Measurements from ENCODE around the gene FBXL13.

DNA sequence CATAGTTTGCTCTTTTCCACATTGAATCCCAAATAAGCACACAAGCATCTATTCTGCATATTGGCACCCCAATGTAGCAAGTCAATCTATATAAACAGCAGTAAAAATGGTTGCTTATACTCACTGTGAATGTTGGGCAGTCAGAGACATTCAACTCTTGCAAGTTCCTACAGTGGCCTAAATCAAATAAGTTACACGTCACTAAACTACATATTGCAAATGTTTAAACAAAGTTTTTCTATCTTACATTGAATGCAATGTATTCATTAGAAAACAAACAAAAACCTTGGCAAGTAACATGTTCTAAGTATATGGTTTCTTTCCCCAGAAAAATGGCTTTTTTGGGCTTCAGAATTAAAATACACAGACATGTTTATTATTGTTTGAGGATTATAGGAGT is 142.8 kb downstream of the FBXL13 start:
- TF ChIP-seq EP300 (IDR thresholded peaks at IDR 0.05) (no peak), POLR2A (IDR thresholded peaks at IDR 0.05; ENCODE audit: low read depth) (no peak)
- TF ChIP-seq, protein P1, sequence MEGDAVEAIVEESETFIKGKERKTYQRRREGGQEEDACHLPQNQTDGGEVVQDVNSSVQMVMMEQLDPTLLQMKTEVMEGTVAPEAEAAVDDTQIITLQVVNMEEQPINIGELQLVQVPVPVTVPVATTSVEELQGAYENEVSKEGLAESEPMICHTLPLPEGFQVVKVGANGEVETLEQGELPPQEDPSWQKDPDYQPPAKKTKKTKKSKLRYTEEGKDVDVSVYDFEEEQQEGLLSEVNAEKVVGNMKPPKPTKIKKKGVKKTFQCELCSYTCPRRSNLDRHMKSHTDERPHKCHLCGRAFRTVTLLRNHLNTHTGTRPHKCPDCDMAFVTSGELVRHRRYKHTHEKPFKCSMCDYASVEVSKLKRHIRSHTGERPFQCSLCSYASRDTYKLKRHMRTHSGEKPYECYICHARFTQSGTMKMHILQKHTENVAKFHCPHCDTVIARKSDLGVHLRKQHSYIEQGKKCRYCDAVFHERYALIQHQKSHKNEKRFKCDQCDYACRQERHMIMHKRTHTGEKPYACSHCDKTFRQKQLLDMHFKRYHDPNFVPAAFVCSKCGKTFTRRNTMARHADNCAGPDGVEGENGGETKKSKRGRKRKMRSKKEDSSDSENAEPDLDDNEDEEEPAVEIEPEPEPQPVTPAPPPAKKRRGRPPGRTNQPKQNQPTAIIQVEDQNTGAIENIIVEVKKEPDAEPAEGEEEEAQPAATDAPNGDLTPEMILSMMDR (IDR thresholded peaks at IDR 0.05), result no peak
